Measurements from ENCODE around the gene SARDH. TPM values are rescaled to one million over a fixed set of nuclear protein-coding genes. Genes with fewer than 3 reads are reported as not detected.
A peak's percentile ranks its signal among the peaks of the same experiment; 100 is the strongest.

SARDH gene
- total and polyA plus RNA-seq, 2 of the 13 experiments (the other 11 are each of a cell fraction or from before 2014, with no cell fraction given), result 11.6 to 34.9 TPM

DNA sequence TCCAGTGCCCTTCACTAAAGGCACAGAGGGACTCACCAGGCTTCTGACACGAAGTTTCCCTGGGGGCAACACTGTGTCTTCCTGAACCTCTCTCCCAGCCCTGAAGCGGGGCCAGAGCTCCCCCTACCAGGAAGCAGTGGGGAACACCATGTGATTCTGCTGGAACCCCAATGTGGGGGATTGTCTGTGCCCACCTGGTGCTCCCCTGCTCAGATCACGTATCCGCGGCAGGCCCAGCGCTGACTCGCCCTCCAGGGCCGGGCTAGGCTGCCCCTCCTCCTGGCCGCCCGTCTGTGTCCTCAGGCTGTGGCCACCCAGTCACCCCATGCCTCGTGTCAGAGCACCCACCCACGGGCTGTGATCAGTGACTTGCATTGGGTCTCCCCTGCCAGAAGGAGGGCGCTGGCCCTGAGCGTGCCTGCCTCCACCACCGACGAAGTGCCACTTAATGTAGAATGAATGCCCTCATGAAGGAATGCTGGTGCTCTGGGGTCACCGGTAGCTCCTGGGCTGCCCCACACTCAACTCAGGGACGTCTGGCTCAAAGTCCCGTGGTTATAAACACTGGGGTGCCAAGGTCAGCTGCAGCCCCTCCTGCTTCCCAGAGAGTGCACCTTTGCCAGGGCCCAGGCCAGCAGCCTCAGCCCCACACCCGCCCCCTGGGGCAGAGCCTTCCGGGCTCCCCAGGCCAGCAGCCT lies 22.1 kb downstream of the SARDH start (continued):
- TF ChIP-seq, protein P1, sequence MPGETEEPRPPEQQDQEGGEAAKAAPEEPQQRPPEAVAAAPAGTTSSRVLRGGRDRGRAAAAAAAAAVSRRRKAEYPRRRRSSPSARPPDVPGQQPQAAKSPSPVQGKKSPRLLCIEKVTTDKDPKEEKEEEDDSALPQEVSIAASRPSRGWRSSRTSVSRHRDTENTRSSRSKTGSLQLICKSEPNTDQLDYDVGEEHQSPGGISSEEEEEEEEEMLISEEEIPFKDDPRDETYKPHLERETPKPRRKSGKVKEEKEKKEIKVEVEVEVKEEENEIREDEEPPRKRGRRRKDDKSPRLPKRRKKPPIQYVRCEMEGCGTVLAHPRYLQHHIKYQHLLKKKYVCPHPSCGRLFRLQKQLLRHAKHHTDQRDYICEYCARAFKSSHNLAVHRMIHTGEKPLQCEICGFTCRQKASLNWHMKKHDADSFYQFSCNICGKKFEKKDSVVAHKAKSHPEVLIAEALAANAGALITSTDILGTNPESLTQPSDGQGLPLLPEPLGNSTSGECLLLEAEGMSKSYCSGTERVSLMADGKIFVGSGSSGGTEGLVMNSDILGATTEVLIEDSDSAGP (CRISPR knock-in tag; IDR thresholded peaks at IDR 0.05; ENCODE audit: borderline replicate concordance), result peak; percentile 40; the same call in 1 of the 2 replicates
- TF ChIP-seq, protein P2, sequence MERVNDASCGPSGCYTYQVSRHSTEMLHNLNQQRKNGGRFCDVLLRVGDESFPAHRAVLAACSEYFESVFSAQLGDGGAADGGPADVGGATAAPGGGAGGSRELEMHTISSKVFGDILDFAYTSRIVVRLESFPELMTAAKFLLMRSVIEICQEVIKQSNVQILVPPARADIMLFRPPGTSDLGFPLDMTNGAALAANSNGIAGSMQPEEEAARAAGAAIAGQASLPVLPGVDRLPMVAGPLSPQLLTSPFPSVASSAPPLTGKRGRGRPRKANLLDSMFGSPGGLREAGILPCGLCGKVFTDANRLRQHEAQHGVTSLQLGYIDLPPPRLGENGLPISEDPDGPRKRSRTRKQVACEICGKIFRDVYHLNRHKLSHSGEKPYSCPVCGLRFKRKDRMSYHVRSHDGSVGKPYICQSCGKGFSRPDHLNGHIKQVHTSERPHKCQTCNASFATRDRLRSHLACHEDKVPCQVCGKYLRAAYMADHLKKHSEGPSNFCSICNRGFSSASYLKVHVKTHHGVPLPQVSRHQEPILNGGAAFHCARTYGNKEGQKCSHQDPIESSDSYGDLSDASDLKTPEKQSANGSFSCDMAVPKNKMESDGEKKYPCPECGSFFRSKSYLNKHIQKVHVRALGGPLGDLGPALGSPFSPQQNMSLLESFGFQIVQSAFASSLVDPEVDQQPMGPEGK (CRISPR knock-in tag; IDR thresholded peaks at IDR 0.05), result peak; percentile 87
- TF ChIP-seq TBP (CRISPR knock-in tag; IDR thresholded peaks at IDR 0.05) (no peak), ZFP36L1 (CRISPR knock-in tag; IDR thresholded peaks at IDR 0.05) (no peak), MYNN (CRISPR knock-in tag; IDR thresholded peaks at IDR 0.05; ENCODE audit: low read depth) (no peak), ZIK1 (CRISPR knock-in tag; IDR thresholded peaks at IDR 0.05; ENCODE audit: borderline replicate concordance, low read depth) (peak; percentile 18), ZNF441 (CRISPR knock-in tag; IDR thresholded peaks at IDR 0.05; ENCODE audit: borderline replicate concordance) (0 out of 2 replicates have a peak, but pooled peaks have one; percentile 26), SAP130 (CRISPR knock-in tag; IDR thresholded peaks at IDR 0.05; ENCODE audit: low read depth) (peak; percentile 62), MXI1 (IDR thresholded peaks at IDR 0.05; ENCODE audit: borderline replicate concordance, low read depth, low read length) (no peak; the same call in 2 of the 3 replicates), TAF15 (IDR thresholded peaks at IDR 0.05; ENCODE audit: low read depth, low read length, poor library complexity, severe bottlenecking) (no peak), POLR2A (IDR thresholded peaks at IDR 0.05; ENCODE audit: insufficient read depth in 1 of 2, low read depth in 2 of 2, low read length in 2 of 2) (peak in 1 of 2 experiments; percentile 37; a peak in 1 of 4 replicates), MED1 (CRISPR knock-in tag; IDR thresholded peaks at IDR 0.05) (peak; percentile 41), SMC3 (IDR thresholded peaks at IDR 0.05; ENCODE audit: low read length) (peak; percentile 24; the same call in 1 of the 2 replicates), ZBTB10 (CRISPR knock-in tag; IDR thresholded peaks at IDR 0.05; ENCODE audit: borderline replicate concordance) (peak; percentile 77; the same call in 1 of the 2 replicates), SP2 (CRISPR knock-in tag; IDR thresholded peaks at IDR 0.05) (0 out of 2 replicates have a peak, but pooled peaks have one; percentile 27)
- TF ChIP-seq, protein P3, sequence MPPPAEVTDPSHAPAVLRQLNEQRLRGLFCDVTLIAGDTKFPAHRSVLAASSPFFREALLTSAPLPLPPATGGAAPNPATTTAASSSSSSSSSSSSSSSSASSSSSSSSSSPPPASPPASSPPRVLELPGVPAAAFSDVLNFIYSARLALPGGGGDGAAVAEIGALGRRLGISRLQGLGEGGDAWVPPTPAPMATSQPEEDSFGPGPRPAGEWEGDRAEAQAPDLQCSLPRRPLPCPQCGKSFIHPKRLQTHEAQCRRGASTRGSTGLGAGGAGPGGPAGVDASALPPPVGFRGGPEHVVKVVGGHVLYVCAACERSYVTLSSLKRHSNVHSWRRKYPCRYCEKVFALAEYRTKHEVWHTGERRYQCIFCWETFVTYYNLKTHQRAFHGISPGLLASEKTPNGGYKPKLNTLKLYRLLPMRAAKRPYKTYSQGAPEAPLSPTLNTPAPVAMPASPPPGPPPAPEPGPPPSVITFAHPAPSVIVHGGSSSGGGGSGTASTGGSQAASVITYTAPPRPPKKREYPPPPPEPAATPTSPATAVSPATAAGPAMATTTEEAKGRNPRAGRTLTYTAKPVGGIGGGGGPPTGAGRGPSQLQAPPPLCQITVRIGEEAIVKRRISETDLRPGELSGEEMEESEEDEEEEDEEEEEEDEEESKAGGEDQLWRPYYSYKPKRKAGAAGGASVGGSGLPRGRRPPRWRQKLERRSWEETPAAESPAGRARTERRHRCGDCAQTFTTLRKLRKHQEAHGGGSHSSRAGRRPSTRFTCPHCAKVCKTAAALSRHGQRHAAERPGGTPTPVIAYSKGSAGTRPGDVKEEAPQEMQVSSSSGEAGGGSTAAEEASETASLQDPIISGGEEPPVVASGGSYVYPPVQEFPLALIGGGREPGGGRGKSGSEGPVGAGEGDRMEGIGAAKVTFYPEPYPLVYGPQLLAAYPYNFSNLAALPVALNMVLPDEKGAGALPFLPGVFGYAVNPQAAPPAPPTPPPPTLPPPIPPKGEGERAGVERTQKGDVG (CRISPR knock-in tag; IDR thresholded peaks at IDR 0.05; ENCODE audit: borderline replicate concordance), result no peak
